ENCODE measurements around the gene NUDT14.

The NUDT14 gene

DNA sequence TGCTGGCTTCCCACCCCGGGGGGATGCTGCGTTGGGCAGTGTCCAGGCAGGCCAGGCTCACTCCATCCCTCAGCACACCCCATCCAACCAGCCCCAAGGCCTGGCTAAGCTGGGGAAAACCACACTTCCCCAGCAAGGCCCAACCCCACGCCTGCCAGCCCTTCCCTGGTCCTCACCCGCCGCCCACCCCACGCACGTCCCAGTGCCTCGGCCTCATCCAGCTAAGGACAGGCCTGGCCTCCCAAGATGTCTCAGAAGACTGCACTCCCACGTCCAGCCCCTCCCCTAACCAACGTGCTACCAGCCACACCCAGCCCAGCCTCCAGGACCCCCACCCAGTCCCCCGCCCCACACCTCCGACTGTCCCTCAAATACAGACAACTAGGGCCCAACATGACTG lies 22.3 kb downstream of the NUDT14 start:
- TF ChIP-seq, protein P1, sequence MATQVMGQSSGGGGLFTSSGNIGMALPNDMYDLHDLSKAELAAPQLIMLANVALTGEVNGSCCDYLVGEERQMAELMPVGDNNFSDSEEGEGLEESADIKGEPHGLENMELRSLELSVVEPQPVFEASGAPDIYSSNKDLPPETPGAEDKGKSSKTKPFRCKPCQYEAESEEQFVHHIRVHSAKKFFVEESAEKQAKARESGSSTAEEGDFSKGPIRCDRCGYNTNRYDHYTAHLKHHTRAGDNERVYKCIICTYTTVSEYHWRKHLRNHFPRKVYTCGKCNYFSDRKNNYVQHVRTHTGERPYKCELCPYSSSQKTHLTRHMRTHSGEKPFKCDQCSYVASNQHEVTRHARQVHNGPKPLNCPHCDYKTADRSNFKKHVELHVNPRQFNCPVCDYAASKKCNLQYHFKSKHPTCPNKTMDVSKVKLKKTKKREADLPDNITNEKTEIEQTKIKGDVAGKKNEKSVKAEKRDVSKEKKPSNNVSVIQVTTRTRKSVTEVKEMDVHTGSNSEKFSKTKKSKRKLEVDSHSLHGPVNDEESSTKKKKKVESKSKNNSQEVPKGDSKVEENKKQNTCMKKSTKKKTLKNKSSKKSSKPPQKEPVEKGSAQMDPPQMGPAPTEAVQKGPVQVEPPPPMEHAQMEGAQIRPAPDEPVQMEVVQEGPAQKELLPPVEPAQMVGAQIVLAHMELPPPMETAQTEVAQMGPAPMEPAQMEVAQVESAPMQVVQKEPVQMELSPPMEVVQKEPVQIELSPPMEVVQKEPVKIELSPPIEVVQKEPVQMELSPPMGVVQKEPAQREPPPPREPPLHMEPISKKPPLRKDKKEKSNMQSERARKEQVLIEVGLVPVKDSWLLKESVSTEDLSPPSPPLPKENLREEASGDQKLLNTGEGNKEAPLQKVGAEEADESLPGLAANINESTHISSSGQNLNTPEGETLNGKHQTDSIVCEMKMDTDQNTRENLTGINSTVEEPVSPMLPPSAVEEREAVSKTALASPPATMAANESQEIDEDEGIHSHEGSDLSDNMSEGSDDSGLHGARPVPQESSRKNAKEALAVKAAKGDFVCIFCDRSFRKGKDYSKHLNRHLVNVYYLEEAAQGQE (IDR thresholded peaks at IDR 0.05; ENCODE audit: insufficient read depth in 1 of 2, low read depth in 2 of 2, low read length in 2 of 2) = no peak
- no peak for TF ChIP-seq FOXP2 (optimal IDR thresholded peaks at IDR 0.05; ENCODE audit: borderline replicate concordance, extremely low read depth, extremely low read length, insufficient read depth)
- TF ChIP-seq POLR2AphosphoS5 (IDR thresholded peaks at IDR 0.05; ENCODE audit: low read depth, low read length) = no peak
- no peak for TF ChIP-seq TAF1 (IDR thresholded peaks at IDR 0.05; ENCODE audit: borderline replicate concordance, insufficient read depth, low read length)
- no peak for TF ChIP-seq SIN3A (IDR thresholded peaks at IDR 0.05; ENCODE audit: borderline replicate concordance, insufficient read depth, low read length)

- TF ChIP-seq SIN3A (IDR thresholded peaks at IDR 0.05; ENCODE audit: borderline replicate concordance, insufficient read depth, low read length) = no peak
- TF ChIP-seq TAF1 (IDR thresholded peaks at IDR 0.05; ENCODE audit: borderline replicate concordance, insufficient read depth, low read length) = no peak
- TF ChIP-seq, protein P1 (IDR thresholded peaks at IDR 0.05; ENCODE audit: insufficient read depth in 1 of 2, low read depth in 2 of 2, low read length in 2 of 2) = no peak
- no peak for TF ChIP-seq POLR2AphosphoS5 (IDR thresholded peaks at IDR 0.05; ENCODE audit: low read depth, low read length)
- no peak for TF ChIP-seq FOXP2 (optimal IDR thresholded peaks at IDR 0.05; ENCODE audit: borderline replicate concordance, extremely low read depth, extremely low read length, insufficient read depth)
These were observed 23.2 kb downstream of the NUDT14 start for GRCh38 chr14:105157872-105158271.

- TF ChIP-seq FOXP2 (optimal IDR thresholded peaks at IDR 0.05; ENCODE audit: borderline replicate concordance, extremely low read depth, extremely low read length, insufficient read depth) = no peak
- TF ChIP-seq POLR2AphosphoS5 (IDR thresholded peaks at IDR 0.05; ENCODE audit: low read depth, low read length) = no peak
- no peak for TF ChIP-seq TAF1 (IDR thresholded peaks at IDR 0.05; ENCODE audit: borderline replicate concordance, insufficient read depth, low read length)
- TF ChIP-seq, protein P1 (IDR thresholded peaks at IDR 0.05; ENCODE audit: insufficient read depth in 1 of 2, low read depth in 2 of 2, low read length in 2 of 2) = no peak
- no peak for TF ChIP-seq SIN3A (IDR thresholded peaks at IDR 0.05; ENCODE audit: borderline replicate concordance, insufficient read depth, low read length)
These were observed 24.4 kb downstream of the NUDT14 start for GRCh38 chr14:105156414-105157375.

DNA sequence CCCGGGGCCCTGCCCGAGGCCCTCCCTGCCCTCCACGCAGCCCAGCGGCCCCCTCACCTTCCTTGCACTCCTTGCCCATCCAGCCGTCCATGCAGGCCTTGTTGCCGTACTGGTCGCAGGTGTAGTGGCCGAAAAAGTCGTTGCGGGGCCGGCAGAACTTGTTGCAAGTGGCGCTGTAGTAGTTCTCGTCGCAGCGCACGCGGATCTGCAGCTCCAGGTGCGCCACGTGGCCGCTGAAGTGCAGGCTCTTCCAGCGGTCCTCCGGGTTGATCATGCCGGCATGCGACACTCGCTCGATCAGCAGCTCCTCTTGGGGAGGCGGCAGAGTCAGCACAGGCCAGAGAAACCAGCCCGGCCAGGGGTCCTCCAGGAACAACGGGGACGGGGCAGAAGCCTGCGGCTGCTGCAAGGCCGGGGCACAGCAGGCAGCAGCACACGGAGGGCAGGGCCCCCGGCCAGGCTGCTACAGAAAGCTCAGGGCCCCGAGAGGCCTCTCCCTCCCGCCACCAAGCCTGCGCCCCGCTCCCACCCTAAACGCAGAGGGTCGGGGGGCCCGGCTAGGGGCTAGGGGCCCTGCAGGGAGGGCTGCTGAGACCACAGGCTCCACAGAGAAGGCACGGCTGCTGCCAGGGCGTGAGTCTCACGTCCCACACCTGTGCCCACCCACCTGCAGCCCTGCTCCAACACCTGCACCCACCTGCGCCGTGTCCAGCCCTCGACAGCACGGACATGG lies 25.3 kb downstream of the NUDT14 start:
- TF ChIP-seq, protein P1 (IDR thresholded peaks at IDR 0.05; ENCODE audit: insufficient read depth in 1 of 2, low read depth in 2 of 2, low read length in 2 of 2) = no peak
- no peak for TF ChIP-seq SIN3A (IDR thresholded peaks at IDR 0.05; ENCODE audit: borderline replicate concordance, insufficient read depth, low read length)
- TF ChIP-seq FOXP2 (optimal IDR thresholded peaks at IDR 0.05; ENCODE audit: borderline replicate concordance, extremely low read depth, extremely low read length, insufficient read depth) = no peak

Data from PFSK-1 (cell line).